IMR-90 (cell line): ENCODE data around the gene CBLN2. TPM values are rescaled to one million over a fixed set of nuclear protein-coding genes. Genes with fewer than 3 reads are reported as not detected.

ENCODE experiments used
- ATAC-seq: fragments of 200-7000 bp; cut with Tn5 transposase; 2 replicates; pipeline ENCODE4 v1.9.1; 2020; ENCODE audit warnings: low read depth, mild to moderate bottlenecking, moderate library complexity
- BruUV-seq: library from RNA; stranded (reverse); fragments of 400-500 nt; replicated peaks from 2 replicates; lab custom pipeline; 2021; lab: Mats Ljungman, UMichigan
- CTCF ChIA-PET: fragments of 300-600 bp; formaldehyde crosslinking; extraction: SDS; loops from one replicate; lab custom pipeline; 2021; ENCODE audit warnings: antibody characterized with exemption; lab: Yijun Ruan, JAX
- POLR2A ChIA-PET: fragments of 300-600 bp; sonication (Branson Sonifier 250); formaldehyde crosslinking; loops from one replicate; lab custom pipeline; 2022; ENCODE audit warnings: antibody characterized with exemption; ENCODE audit not compliant: unreplicated experiment; lab: Charles Lee
- DNase-seq: peaks from one replicate; pipeline ENCODE4 v3.0.0; 2013
- H2AFZ ChIP-seq: replicated peaks from 2 replicates; pipeline ENCODE3; 2013; ENCODE audit warnings: low read length, mild to moderate bottlenecking; ENCODE audit not compliant: poor library complexity
- H2AK5ac ChIP-seq: 2 replicates; pipeline ENCODE4 v1.6.1; 2013; ENCODE audit warnings: low read depth, low read length, inconsistent platforms
- H2AK9ac ChIP-seq: replicated peaks from 2 replicates; pipeline ENCODE3; 2013; ENCODE audit warnings: mild to moderate bottlenecking, low read depth, low read length, moderate library complexity; ENCODE audit not compliant: poor library complexity
- H2BK120ac ChIP-seq: 2 replicates; pipeline ENCODE4 v1.6.1; 2013; ENCODE audit warnings: low read depth, low read length, inconsistent platforms
- H2BK15ac ChIP-seq: 3 replicates; pipeline ENCODE4 v1.6.1; 2013; ENCODE audit warnings: low read depth, low read length, inconsistent platforms
- H2BK20ac ChIP-seq: 2 replicates; pipeline ENCODE4 v1.6.1; 2013; ENCODE audit warnings: low read depth, mild to moderate bottlenecking, inconsistent platforms, low read length, moderate library complexity
- H2BK5ac ChIP-seq: 2 replicates; pipeline ENCODE4 v1.6.1; 2013; ENCODE audit warnings: mild to moderate bottlenecking, low read depth, low read length, inconsistent platforms; ENCODE audit not compliant: poor library complexity, severe bottlenecking
- H3K14ac ChIP-seq: replicated peaks from 2 replicates; pipeline ENCODE4 v1.6.1; 2013; ENCODE audit warnings: low read depth, low read length, inconsistent platforms
- H3K18ac ChIP-seq: 2 replicates; pipeline ENCODE4 v1.6.1; 2013; ENCODE audit warnings: low read depth, low read length, control low read depth
- H3K23ac ChIP-seq: 2 replicates; pipeline ENCODE4 v1.6.1; 2013; ENCODE audit warnings: low read depth, low read length, inconsistent platforms
- H3K27ac ChIP-seq: 2 replicates; pipeline ENCODE4 v1.5.1; 2013; ENCODE audit warnings: mild to moderate bottlenecking, control low read depth, low read length; ENCODE audit not compliant: insufficient read depth
- H3K27me3 ChIP-seq: 2 replicates; pipeline ENCODE4 v1.6.1; 2013; ENCODE audit warnings: low read length; ENCODE audit not compliant: control insufficient read depth, insufficient read depth
- H3K36me3 ChIP-seq: 2 replicates; pipeline ENCODE4 v1.6.1; 2013; ENCODE audit warnings: low read length, mixed read lengths; ENCODE audit not compliant: control insufficient read depth, insufficient read depth
- H3K4ac ChIP-seq: 2 replicates; pipeline ENCODE4 v1.6.1; 2013; ENCODE audit warnings: low read depth, low read length, inconsistent platforms
- H3K4me1 ChIP-seq: 2 replicates; pipeline ENCODE4 v1.6.1; 2013; ENCODE audit warnings: low read length, mixed read lengths; ENCODE audit not compliant: control insufficient read depth, insufficient read depth
- H3K4me2 ChIP-seq: 2 replicates; pipeline ENCODE4 v1.6.1; 2013; ENCODE audit warnings: low read depth, mild to moderate bottlenecking, control low read depth, low read length, moderate library complexity
- H3K4me3 ChIP-seq: 2 replicates; pipeline ENCODE4 v1.5.1; 2013; ENCODE audit warnings: low read depth, mild to moderate bottlenecking, control low read depth, low read length, moderate library complexity; ENCODE audit not compliant: insufficient read depth
- H3K56ac ChIP-seq: 2 replicates; pipeline ENCODE4 v1.6.1; 2013; ENCODE audit warnings: low read length, inconsistent platforms; ENCODE audit not compliant: insufficient read depth; ENCODE audit errors: extremely low read depth
- H3K79me1 ChIP-seq, 2 experiments: 2 replicates each; pipeline ENCODE4 v1.6.1; 2013; ENCODE audit warnings: low read length in 2 of 2, inconsistent platforms in 1 of 2, low read depth in 1 of 2
- H3K9ac ChIP-seq: 2 replicates; pipeline ENCODE4 v1.6.1; 2013; ENCODE audit warnings: low read depth, low read length, control low read depth
- H3K9me1 ChIP-seq: 2 replicates; pipeline ENCODE4 v1.6.1; 2013; ENCODE audit warnings: low read length, inconsistent platforms; ENCODE audit not compliant: insufficient read depth
- H3K9me3 ChIP-seq: 2 replicates; pipeline ENCODE4 v1.6.1; 2013; ENCODE audit warnings: low read length; ENCODE audit not compliant: control insufficient read depth, insufficient read depth
- H4K20me1 ChIP-seq: 2 replicates; pipeline ENCODE4 v1.6.1; 2013; ENCODE audit warnings: low read length, inconsistent platforms; ENCODE audit not compliant: insufficient read depth
- H4K5ac ChIP-seq: 2 replicates; pipeline ENCODE4 v1.6.1; 2013; ENCODE audit warnings: mild to moderate bottlenecking, low read depth, low read length, control low read depth
- H4K8ac ChIP-seq, 2 experiments: 2 replicates each; pipeline ENCODE4 v1.6.1; 2013; ENCODE audit warnings: low read depth in 2 of 2, low read length in 2 of 2, control low read depth in 1 of 2, inconsistent platforms in 1 of 2
- H4K91ac ChIP-seq: 2 replicates; pipeline ENCODE4 v1.6.1; 2013; ENCODE audit warnings: low read depth, low read length, inconsistent platforms; ENCODE audit not compliant: insufficient read depth
- BHLHE40 ChIP-seq: fragments of 150-350 bp; IDR thresholded peaks from 2 replicates; pipeline ENCODE4 v1.6.1; 2016; ENCODE audit warnings: mild to moderate bottlenecking, low read depth, low read length
- CEBPB ChIP-seq: IDR thresholded peaks from 2 replicates; pipeline ENCODE4 v1.6.1; 2012; ENCODE audit warnings: low read depth, low read length, improper control_type of control experiment
- CHD1 ChIP-seq: IDR thresholded peaks from 2 replicates; pipeline ENCODE4 v1.6.1; 2012; ENCODE audit warnings: low read depth, low read length, improper control_type of control experiment
- CTCF ChIP-seq: conservative IDR thresholded peaks from 2 replicates; pipeline ENCODE4 v1.5.1; 2012; ENCODE audit warnings: mild to moderate bottlenecking, low read depth, low read length, improper control_type of control experiment
- FOS ChIP-seq: fragments of 150-350 bp; IDR thresholded peaks from 2 replicates; pipeline ENCODE4 v1.6.1; 2016; ENCODE audit warnings: low read depth, low read length
- MAFK ChIP-seq: IDR thresholded peaks from 2 replicates; pipeline ENCODE4 v1.6.1; 2012; ENCODE audit warnings: low read depth, low read length, improper control_type of control experiment
- MAZ ChIP-seq: IDR thresholded peaks from 2 replicates; pipeline ENCODE4 v1.6.1; 2012; ENCODE audit warnings: low read depth, mild to moderate bottlenecking, low read length, improper control_type of control experiment, moderate library complexity, borderline replicate concordance
- MXI1 ChIP-seq: IDR thresholded peaks from 2 replicates; pipeline ENCODE4 v1.6.1; 2012; ENCODE audit warnings: low read depth, mild to moderate bottlenecking, low read length, moderate library complexity, borderline replicate concordance
- NFE2L2 ChIP-seq: fragments of 150-350 bp; IDR thresholded peaks from 2 replicates; pipeline ENCODE4 v1.6.1; 2016; ENCODE audit warnings: low read depth, mild to moderate bottlenecking, low read length
- POLR2A ChIP-seq: IDR thresholded peaks from 2 replicates; pipeline ENCODE4 v1.6.1; 2012; ENCODE audit warnings: mild to moderate bottlenecking, low read depth, low read length
- RAD21 ChIP-seq: IDR thresholded peaks from 2 replicates; pipeline ENCODE4 v1.6.1; 2012; ENCODE audit warnings: low read length, improper control_type of control experiment
- RCOR1 ChIP-seq: IDR thresholded peaks from 2 replicates; pipeline ENCODE4 v1.6.1; 2012; ENCODE audit warnings: mild to moderate bottlenecking, low read length, improper control_type of control experiment; ENCODE audit not compliant: insufficient replicate concordance
- RFX5 ChIP-seq: IDR thresholded peaks from 2 replicates; pipeline ENCODE4 v1.8.0; 2012; ENCODE audit warnings: low read depth, mild to moderate bottlenecking, low read length, moderate library complexity
- SMC3 ChIP-seq: fragments of 150-350 bp; IDR thresholded peaks from 2 replicates; pipeline ENCODE4 v1.6.1; 2016; ENCODE audit warnings: low read depth, mild to moderate bottlenecking, antibody characterized with exemption, low read length, moderate library complexity
- USF2 ChIP-seq: fragments of 150-350 bp; IDR thresholded peaks from 2 replicates; pipeline ENCODE4 v1.6.1; 2017; ENCODE audit warnings: mild to moderate bottlenecking, antibody characterized with exemption, low read length, low read depth
- WGBS, 2 experiments: methylation state at CpG; one replicate each; pipeline versions ENCODE4 v1.1.5 to v1.1.7; 2013; ENCODE audit warnings: missing lambda C conversion rate in 2 of 2; ENCODE audit not compliant: insufficient read length in 1 of 2; ENCODE audit errors: extremely low coverage in 2 of 2; 5-methylcytosine and 5-hydroxymethylcytosine counted together
- dilution Hi-C: fragments of 300-500 bp; cut with HindIII; formaldehyde crosslinking; loops from one replicate; pipeline ENCODE4 v1.14.3; 2018; ENCODE audit warnings: low sequenced_read_pairs; ENCODE audit not compliant: unreplicated experiment
- in situ Hi-C: fragments of 300-500 bp; cut with MboI; formaldehyde crosslinking; loops from 3 replicates; pipeline ENCODE4 v1.14.3; 2019; ENCODE audit warnings: low sequenced_read_pairs, inconsistent platforms, mixed read lengths
- intact Hi-C: fragments of 100-400 bp; cut with micrococcal nuclease; formaldehyde crosslinking; loops from 2 replicates; pipeline ENCODE4 v1.10.0; 2022
- polyA plus RNA-seq, 3 experiments: library from polyadenylated mRNA; depleted of rRNA; stranded (reverse); fragments of >200 nt; gene quantifications; 2 replicates each; pipeline ENCODE4 v1.2.3, GENCODE V29; 2012; ENCODE audit warnings: low replicate concordance in 1 of 3
- total RNA-seq: library from RNA; depleted of rRNA; stranded (reverse); fragments of >200 nt; gene quantifications from 2 replicates; pipeline ENCODE4 v1.2.3, GENCODE V29; 2012
- TF ChIP-seq, protein P1 (sequence below): fragments of 150-350 bp; IDR thresholded peaks from 2 replicates; pipeline ENCODE4 v1.6.1; 2016; ENCODE audit warnings: low read depth, mild to moderate bottlenecking, low read length, moderate library complexity, borderline replicate concordance

The CBLN2 gene
- total and polyA plus RNA-seq, 2 of the 4 experiments (the other 2 are of a cell fraction) = not detected

GRCh38 chr18:72584787-72585186, 40.6 kb upstream of the CBLN2 start:
- no TSS peak for BruUV-seq
- Histone ChIP-seq H3K9me3 (peaks cover 22% of the 10 kb centered on the region), H2BK120ac (no peak overlapping the region), H4K8ac (no peak overlapping the region), H3K9ac (no peak overlapping the region), H3K23ac (no peak overlapping the region), H2AK5ac (no peak overlapping the region), H4K91ac (no peak overlapping the region), H4K20me1 (no peaks in the 10 kb centered on the region), H4K5ac (no peak overlapping the region), H3K79me1 (no peaks in the 10 kb centered on the region), H3K27ac (no peak overlapping the region), H2AK9ac (no peak overlapping the region), H2BK15ac (no peak overlapping the region), H3K27me3 (no peaks in the 10 kb centered on the region), H3K9me1 (no peaks in the 10 kb centered on the region), H2BK5ac (no peak overlapping the region), H3K18ac (no peak overlapping the region), H3K4me1 (no peaks in the 10 kb centered on the region), H3K4me3 (no peak overlapping the region), H2BK20ac (no peak overlapping the region), H3K56ac (no peak overlapping the region), H2AFZ (no peak overlapping the region), H3K4me2 (no peak overlapping the region), H3K4ac (no peak overlapping the region), H3K36me3 (no peaks in the 10 kb centered on the region), H3K14ac (no peak overlapping the region)
- ATAC-seq = no peak
- ChIA-PET POLR2A (no interaction called here), CTCF (no interaction called here)
- dilution Hi-C loops (no loop called here), intact Hi-C loops (no loop called here), in situ Hi-C loops (no loop called here)
- TF ChIP-seq CTCF (no peak), BHLHE40 (no peak), RAD21 (no peak), FOS (no peak), CHD1 (no peak), MXI1 (no peak), USF2 (no peak), RFX5 (no peak), RCOR1 (no peak), POLR2A (no peak), MAFK (no peak), SMC3 (no peak), CEBPB (no peak), MAZ (no peak), NFE2L2 (no peak)
- TF ChIP-seq, protein P1, sequence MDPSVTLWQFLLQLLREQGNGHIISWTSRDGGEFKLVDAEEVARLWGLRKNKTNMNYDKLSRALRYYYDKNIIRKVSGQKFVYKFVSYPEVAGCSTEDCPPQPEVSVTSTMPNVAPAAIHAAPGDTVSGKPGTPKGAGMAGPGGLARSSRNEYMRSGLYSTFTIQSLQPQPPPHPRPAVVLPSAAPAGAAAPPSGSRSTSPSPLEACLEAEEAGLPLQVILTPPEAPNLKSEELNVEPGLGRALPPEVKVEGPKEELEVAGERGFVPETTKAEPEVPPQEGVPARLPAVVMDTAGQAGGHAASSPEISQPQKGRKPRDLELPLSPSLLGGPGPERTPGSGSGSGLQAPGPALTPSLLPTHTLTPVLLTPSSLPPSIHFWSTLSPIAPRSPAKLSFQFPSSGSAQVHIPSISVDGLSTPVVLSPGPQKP = no peak
- WGBS, 2 experiments = no CpG with 5 or more reads among the region's 3 CpGs
- no peak for DNase-seq
